Kidney (tissue), 14 donors: ENCODE data around the gene ANKS1A. TPM values are rescaled to one million over a fixed set of nuclear protein-coding genes. Genes with fewer than 3 reads are reported as not detected.

Experiments used
- DNase-seq, 5 donors: peaks; one replicate each; pipeline ENCODE4 v3.0.0-alpha.2; 2013 to 2020
- FAIRE-seq: peaks from 2 replicates; lab custom pipeline; 2012; peaks lifted over from hg19 to GRCh38; lab: Jason Lieb, UNC
- H3K27ac ChIP-seq, 2 donors: one replicate each; pipeline ENCODE4 v1.7.0; 2013; ENCODE audit warnings: low read depth in 2 of 2, low read length in 2 of 2, inconsistent platforms in 1 of 2
- H3K27me3 ChIP-seq: one replicate; pipeline ENCODE4 v1.7.1; 2013; ENCODE audit warnings: low read length, inconsistent platforms; ENCODE audit not compliant: control insufficient read depth, insufficient read depth
- H3K36me3 ChIP-seq, 3 donors: one replicate each; pipeline versions ENCODE4 v1.7.0 to v1.7.1; 2013; ENCODE audit warnings: low read length in 3 of 3, control low read depth in 1 of 3, inconsistent platforms in 1 of 3; ENCODE audit not compliant: insufficient read depth in 3 of 3, control insufficient read depth in 2 of 3
- H3K4me1 ChIP-seq, 3 donors: one replicate each; pipeline versions ENCODE4 v1.7.0 to v1.7.1; 2013; ENCODE audit warnings: low read length in 3 of 3, inconsistent platforms in 1 of 3, low read depth in 1 of 3; ENCODE audit not compliant: control insufficient read depth in 2 of 3, insufficient read depth in 2 of 3
- H3K4me3 ChIP-seq, 3 donors: one replicate each; pipeline versions ENCODE4 v1.7.0 to v1.8.1; 2013; ENCODE audit warnings: low read length in 3 of 3, control low read depth in 1 of 3, inconsistent platforms in 1 of 3
- H3K9ac ChIP-seq, 3 donors: one replicate each; pipeline versions ENCODE4 v1.7.0 to v1.7.1; 2013; ENCODE audit warnings: low read length in 3 of 3, control low read depth in 1 of 3, inconsistent platforms in 1 of 3
- H3K9me3 ChIP-seq, 3 donors: one replicate each; pipeline versions ENCODE4 v1.7.0 to v1.7.1; 2013; ENCODE audit warnings: low read length in 3 of 3, control low read depth in 1 of 3, inconsistent platforms in 1 of 3; ENCODE audit not compliant: control insufficient read depth in 2 of 3, insufficient read depth in 1 of 3
- CTCF ChIP-seq: IDR thresholded peaks from 3 replicates; pipeline ENCODE4 v1.5.1; 2012; ENCODE audit warnings: mild to moderate bottlenecking, moderate library complexity, borderline replicate concordance; ENCODE audit not compliant: insufficient read depth; ENCODE audit errors: extremely low read depth
- intact Hi-C: fragments of 100-400 bp; cut with DNase I; formaldehyde crosslinking; loops from one replicate; pipeline ENCODE4 v1.11.1; 2022
- polyA plus RNA-seq: library from polyadenylated mRNA; stranded (reverse); fragments of 350-450 nt; fragmentation: Illumina TruSeq; extraction: RNeasy Lipid Tissue Mini Kit (QIAGEN cat#74804); gene quantifications from one replicate; pipeline ENCODE4 v1.2.3, GENCODE V29; 2014; ENCODE audit warnings: low read depth, low replicate concordance; ENCODE audit not compliant: insufficient read depth
- total RNA-seq: library from RNA; stranded (reverse); fragmentation: NEBNext Ultra II Directional; extraction: Animal tissue kit (Norgen Biotek cat#: 25700); gene quantifications from one replicate; pipeline ENCODE4 v1.2.1, GENCODE V29; 2021
- donor health status: control.
- donor health status: control.
- donor health status: control.
- donor health status: control.
- donor health status: control.
- donor health status: DM: yes; HTN: yes; CAD: no.
- donor health status: Normal renal cell carcinoma (clear cell type).

ANKS1A gene
- total and polyA plus RNA-seq, 2 donors from 2014 or later: 9.4 to 25.9 TPM

- no peak for DNase-seq
- Histone ChIP-seq H3K27me3 (no peaks in the 10 kb centered on the region), H3K27ac (peak overlapping the region; percentile 47 to 90), H3K9me3 (no peaks in the 10 kb centered on the region), H3K9ac (no peak overlapping the region), H3K4me1 (peaks cover 19 to 28% (median 27%) of the 10 kb centered on the region in 3 donors), H3K4me3 (no peak overlapping the region), H3K36me3 (peaks cover 2 to 3% (median 3%) of the 10 kb centered on the region in 3 donors)
- no peak for FAIRE-seq
- intact Hi-C loops: no loop called here
- no peak for TF ChIP-seq CTCF
Measured at GRCh38 chr6:35015996-35016395, 126.9 kb downstream of the ANKS1A start.

- peaks cover 2 to 3% (median 3%) of the 10 kb centered on the region in 3 donors for H3K36me3 ChIP-seq
- H3K9ac ChIP-seq: peak overlapping the region in 2 of 3 donors; percentile 16 to 75
- H3K4me1 ChIP-seq: peaks cover 19 to 28% (median 27%) of the 10 kb centered on the region in 3 donors
- DNase-seq: peak in 4 of 5 donors; percentile 40 to 93 (median 66)
- intact Hi-C loops: no loop called here
- no peak for TF ChIP-seq CTCF
- no peaks in the 10 kb centered on the region for H3K9me3 ChIP-seq
- H3K27ac ChIP-seq: peak overlapping the region; percentile 90 to 92
- FAIRE-seq: no peak
- peak overlapping the region; percentile 37 to 54 (median 52) for H3K4me3 ChIP-seq
- H3K27me3 ChIP-seq: no peaks in the 10 kb centered on the region
Measured at GRCh38 chr6:35016502-35017321, 127.7 kb downstream of the ANKS1A start.

- H3K4me3 ChIP-seq: peak overlapping the region; percentile 47 to 54 (median 52)
- DNase-seq (peak in 4 of 5 donors; percentile 47 to 82 (median 68)), FAIRE-seq (no peak)
- H3K27ac ChIP-seq: peak overlapping the region; percentile 90 to 92
- H3K9ac ChIP-seq: peak overlapping the region; percentile 6 to 75 (median 45)
- TF ChIP-seq CTCF: no peak
- H3K9me3 ChIP-seq: no peaks in the 10 kb centered on the region
- intact Hi-C loops: no loop called here
- H3K36me3 ChIP-seq: peaks cover 2 to 3% (median 3%) of the 10 kb centered on the region in 3 donors
- H3K4me1 ChIP-seq: peaks cover 19 to 28% (median 27%) of the 10 kb centered on the region in 3 donors
- H3K27me3 ChIP-seq: no peaks in the 10 kb centered on the region
Measured at GRCh38 chr6:35017411-35018181, 128.5 kb downstream of the ANKS1A start.
